Skin epidermis (tissue), 12 donors: ENCODE data around the gene ETS1.

ENCODE experiments used
- H3K27ac ChIP-seq, 21 experiments: fragments of 200-600 bp; sonication (generic) in 11 of 21; one replicate each; pipeline ENCODE4 v1.5.0; 2020; ENCODE audit warnings: mild to moderate bottlenecking in 3 of 21, inconsistent platforms in 2 of 21, moderate library complexity in 2 of 21
- H3K4me3 ChIP-seq, 7 experiments: fragments of 200-600 bp; sonication (generic) in 2 of 7; one replicate each; pipeline ENCODE4 v1.5.0; 2020; ENCODE audit warnings: inconsistent platforms in 2 of 7, mild to moderate bottlenecking in 2 of 7, moderate library complexity in 1 of 7

Gene ETS1

DNA sequence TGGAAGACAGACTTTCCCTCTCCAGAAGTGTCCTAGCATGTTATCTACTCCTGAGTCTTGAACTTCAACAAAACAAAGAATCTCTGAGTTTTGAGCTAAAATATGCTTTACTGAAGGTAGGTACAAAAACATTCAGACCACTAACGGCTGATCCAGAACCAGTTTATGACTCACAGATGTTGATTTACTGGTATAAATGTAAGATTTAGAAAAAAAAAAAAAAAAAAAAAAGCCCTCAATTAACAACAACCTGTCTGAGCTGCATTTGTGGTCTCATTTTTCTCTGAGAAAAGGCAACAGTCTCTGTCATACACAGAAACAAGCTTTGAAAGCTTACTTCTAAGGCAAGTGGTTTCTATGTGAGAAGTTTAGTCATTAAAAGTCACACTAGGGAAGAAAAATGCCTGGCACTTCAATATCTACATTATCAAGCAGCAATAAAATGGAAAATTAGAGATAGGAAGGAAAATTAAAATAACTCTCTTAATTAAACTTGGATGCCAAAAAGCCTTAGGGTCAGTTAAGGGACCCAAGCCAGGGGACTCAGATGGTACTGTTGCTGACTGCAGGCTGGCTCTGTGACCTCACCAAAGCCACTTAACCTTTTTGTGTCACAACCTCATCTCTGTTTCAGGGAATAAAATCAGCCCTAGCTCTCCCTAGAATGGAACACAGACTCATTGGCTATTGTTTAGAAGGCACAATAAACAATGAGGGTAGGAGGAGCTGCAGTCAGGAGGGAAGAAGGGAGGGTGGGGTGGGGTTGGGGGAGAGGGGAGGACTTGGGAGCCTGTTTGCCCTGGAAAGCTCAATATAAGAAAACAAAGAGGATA is 61.7 kb downstream of the ETS1 start:
- peak overlapping the region in 12 of 21 experiments; percentile 11 to 99 (median 66) for H3K27ac ChIP-seq

GRCh38 chr11:128524172-128524571 is 63.2 kb downstream of the ETS1 start:
- H3K27ac ChIP-seq: peak overlapping the region in 11 of 21 experiments; percentile 76 to 99 (median 96)
- no peak overlapping the region for H3K4me3 ChIP-seq

More for the DNA sequence above, 61.7 kb downstream of the ETS1 start:
- H3K4me3 ChIP-seq: no peak overlapping the region

GRCh38 chr11:128523641-128524040 is 63.7 kb downstream of the ETS1 start:
- H3K27ac ChIP-seq: peak overlapping the region in 17 of 21 experiments; percentile 88 to 99 (median 95)
- H3K4me3 ChIP-seq: no peak overlapping the region

- Histone ChIP-seq H3K4me3 (peak overlapping the region; percentile 42 to 90 (median 62)), H3K27ac (peak overlapping the region; percentile 2 to 99 (median 94))
These were observed 64.3 kb downstream of the ETS1 start for GRCh38 chr11:128522943-128523518.

GRCh38 chr11:128522055-128522942 is 65.1 kb downstream of the ETS1 start:
- Histone ChIP-seq H3K27ac (peak overlapping the region; percentile 71 to 99 (median 95)), H3K4me3 (peak overlapping the region; percentile 42 to 90 (median 62))

DNA sequence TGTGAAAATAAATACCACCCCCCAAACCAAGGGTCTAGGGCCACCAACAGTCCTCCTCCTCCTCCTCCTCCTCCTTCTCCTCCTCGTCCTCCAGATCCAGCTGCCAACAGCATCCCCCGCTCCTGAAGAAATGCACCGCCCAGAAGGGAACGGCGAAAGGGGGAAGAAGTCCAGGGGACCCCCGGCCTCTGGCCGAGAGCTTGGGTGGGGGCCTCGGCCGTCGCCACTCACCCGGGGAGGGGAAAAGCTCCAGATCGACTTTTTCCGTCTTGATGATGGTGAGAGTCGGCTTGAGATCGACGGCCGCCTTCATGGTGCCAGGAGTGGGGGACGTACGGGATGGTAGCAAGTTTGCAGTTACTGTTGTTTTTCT is 65.7 kb downstream of the ETS1 start:
- peak overlapping the region; percentile 71 to 99 (median 95) for H3K27ac ChIP-seq
- H3K4me3 ChIP-seq: peak overlapping the region; percentile 42 to 90 (median 62)

DNA sequence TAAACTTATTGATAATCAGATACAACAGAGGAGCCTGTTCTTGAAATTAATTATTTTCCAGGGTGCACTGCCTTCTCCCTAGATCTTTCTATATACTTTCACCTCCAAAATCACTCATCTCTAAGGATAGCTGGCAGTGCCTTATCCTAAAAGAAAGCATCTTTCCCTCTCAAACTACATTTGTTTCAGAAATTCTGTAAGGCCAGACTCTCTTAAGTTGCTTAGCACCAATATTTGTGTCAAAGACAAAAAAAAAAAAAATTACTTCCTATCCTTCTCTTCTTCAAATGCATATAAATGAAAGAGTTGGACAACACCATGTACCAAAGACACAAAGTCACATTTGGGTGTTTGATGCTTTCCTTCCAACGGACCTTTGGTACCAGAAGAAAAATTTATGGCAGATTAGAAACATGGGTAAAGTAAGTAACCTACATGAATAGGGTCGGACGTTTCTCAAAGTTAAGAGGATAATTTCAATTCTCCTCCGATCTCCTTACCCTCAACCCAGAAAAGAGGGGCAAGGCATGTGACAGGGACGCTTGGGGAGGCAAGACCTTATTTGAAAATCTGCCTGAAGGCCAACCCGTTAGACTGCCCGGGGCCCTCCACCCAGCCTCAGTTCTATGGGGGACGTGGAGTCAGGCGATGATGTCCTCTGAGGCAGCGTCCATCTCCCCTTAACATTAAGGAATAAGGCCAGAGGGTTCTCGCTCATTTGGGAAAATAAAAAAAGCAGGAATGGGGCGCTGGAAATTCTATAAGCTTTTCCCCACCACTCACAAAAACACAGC is 66.3 kb downstream of the ETS1 start:
- Histone ChIP-seq H3K4me3 (peak overlapping the region; percentile 42 to 90 (median 62)), H3K27ac (peak overlapping the region; percentile 71 to 99 (median 95))

GRCh38 chr11:128520206-128520887 is 67.0 kb downstream of the ETS1 start:
- Histone ChIP-seq H3K27ac (peak overlapping the region; percentile 7 to 99 (median 95)), H3K4me3 (peak overlapping the region; percentile 42 to 90 (median 62))

DNA sequence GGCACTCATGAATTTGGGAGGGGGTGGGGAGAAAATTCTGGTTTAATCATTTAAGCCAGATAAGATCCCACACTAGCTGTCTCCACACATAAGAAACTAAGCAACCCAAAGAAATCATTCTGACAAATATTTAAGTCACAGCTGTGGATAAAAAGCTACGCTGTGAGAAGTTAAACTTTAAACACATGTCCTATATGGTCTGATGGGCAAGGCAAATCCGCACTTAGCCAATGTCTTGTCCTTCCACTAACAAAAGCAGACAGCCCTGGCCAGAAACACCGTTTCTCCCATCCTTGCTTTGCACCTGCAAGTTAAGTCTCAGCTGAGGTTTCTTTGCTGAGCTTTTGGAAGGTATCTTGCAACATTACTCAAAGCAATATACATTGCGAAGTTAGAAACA is 68.0 kb downstream of the ETS1 start:
- H3K27ac ChIP-seq: peak overlapping the region in 17 of 21 experiments; percentile 22 to 99 (median 90)
- peak overlapping the region; percentile 42 to 90 (median 62) for H3K4me3 ChIP-seq

GRCh38 chr11:128518493-128519207 is 68.7 kb downstream of the ETS1 start:
- Histone ChIP-seq H3K27ac (peak overlapping the region in 17 of 21 experiments; percentile 22 to 99 (median 90)), H3K4me3 (peak overlapping the region; percentile 42 to 90 (median 62))

DNA sequence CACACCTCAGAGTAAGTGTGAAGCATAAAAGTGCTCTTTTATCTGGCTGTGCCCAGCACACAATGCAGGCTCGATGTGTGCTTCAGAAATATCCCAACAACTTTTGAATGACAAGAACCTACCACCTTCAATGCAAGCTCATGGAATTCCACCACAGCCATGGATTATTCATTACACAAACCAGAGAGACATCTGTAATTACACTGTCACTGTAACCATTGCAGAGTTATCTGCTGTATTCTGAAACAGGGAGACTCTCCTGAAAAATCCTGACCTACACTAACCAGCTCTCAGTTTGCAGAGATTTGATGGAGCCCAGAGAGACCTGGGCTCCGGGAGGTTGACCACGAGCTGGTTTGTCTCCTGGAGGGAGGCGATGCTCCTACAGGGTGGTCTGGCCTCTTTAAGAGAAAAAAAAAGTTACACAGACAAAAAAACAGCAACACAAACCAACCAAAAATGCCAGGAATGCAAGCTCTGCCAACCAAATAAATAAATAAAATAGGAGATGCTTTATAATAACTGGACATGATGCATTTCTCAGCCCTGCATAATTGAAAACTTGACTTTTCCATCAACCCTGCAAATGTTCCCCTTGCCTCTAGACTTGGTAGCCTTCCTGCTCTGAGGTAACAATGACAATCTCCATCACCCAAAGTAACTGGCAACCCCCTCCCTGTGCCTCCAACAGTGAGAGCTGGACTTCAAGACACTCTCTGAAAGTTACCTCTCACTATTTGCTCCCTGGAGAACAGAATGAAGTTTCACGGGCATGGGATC is 69.7 kb downstream of the ETS1 start:
- H3K4me3 ChIP-seq: peak overlapping the region; percentile 42 to 90 (median 62)
- H3K27ac ChIP-seq: peak overlapping the region in 16 of 21 experiments; percentile 15 to 99 (median 82)

DNA sequence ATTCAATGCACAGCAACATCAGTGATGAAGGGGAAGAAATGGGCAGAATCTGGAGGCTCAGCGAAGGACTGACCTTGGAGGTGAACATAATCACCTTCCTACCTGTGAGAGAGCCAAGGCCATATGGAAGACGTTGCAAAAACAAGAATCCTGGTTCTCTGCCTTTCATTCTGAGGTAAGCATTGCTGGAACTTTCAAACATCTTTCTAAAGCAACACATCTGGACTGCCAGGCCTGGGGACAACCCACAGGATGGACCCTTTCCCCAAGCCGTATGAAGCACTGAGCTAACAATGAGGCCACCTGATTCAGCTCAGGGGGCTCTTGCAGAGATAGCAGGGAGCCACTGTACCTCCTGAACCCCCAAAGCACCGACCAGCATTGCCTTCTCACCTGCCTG is 70.5 kb downstream of the ETS1 start:
- peak overlapping the region in 13 of 21 experiments; percentile 28 to 99 (median 90) for H3K27ac ChIP-seq
- H3K4me3 ChIP-seq: peak overlapping the region in 5 of 7 experiments; percentile 54 to 90 (median 63)

DNA sequence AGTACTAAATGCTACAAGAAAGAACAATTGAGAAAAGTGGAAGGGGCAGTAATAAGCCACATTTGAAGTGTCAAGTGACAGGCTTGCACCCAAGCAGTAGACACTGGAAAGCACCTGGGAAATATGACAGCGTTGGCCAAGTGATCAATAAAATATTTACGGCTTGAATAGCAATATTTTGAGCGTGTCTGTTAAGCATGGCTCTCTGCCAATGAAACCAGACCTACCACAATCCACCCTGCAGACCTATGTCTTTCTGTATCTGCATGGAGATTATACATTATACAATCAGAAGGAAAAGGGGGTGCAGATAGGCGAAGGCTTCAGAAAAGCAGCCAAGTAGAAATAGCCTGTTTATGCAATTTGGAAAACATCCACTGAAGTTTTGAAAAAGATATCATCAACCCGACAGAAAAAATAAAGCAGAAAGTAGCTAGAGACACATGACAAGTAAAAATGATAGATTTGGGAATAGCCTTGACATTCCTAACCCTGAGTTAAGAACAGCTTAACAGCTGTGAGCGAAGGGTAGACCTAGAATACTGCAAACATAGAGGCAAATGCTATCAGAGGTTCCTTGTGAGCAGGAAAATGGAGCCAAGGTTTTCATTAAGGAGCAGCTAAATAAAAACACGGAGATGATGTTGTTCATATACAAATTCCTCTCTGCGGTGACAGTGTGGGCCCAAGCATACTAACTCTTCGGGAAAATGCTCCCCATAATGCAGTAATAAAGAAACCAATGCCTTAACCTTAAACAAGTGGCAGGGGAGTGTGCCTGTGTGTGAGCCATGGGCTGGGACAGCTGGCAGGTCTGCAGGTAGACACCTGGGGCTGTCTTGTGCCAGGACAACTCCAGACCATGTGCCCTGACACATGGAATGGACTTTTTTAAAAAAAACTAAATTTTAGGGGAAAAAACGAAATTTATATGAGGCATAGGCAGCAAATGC is 71.3 kb downstream of the ETS1 start:
- Histone ChIP-seq H3K4me3 (peak overlapping the region in 4 of 7 experiments; percentile 54 to 90 (median 70)), H3K27ac (peak overlapping the region in 12 of 21 experiments; percentile 3 to 99 (median 66))

DNA sequence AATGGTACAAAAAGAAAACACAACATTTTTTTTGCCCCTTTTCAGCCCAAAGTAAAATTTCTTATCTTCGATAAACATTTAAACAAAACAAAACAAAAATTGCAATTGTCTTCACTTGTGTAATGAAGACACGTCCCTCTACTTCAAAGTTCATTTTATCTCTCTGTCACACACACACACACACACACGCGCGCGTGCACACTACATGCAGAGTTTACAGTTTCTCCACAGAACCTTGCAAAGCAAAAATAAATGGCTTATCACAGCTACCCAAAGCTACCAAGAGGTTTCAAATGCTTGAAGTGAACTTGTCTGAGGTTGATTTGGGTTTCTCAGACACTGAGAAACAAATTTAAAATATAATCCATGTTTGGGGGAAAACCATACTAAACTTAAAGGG is 72.3 kb downstream of the ETS1 start:
- H3K27ac ChIP-seq: peak overlapping the region in 7 of 21 experiments; percentile 10 to 99 (median 74)
- peak overlapping the region in 4 of 7 experiments; percentile 54 to 90 (median 70) for H3K4me3 ChIP-seq

DNA sequence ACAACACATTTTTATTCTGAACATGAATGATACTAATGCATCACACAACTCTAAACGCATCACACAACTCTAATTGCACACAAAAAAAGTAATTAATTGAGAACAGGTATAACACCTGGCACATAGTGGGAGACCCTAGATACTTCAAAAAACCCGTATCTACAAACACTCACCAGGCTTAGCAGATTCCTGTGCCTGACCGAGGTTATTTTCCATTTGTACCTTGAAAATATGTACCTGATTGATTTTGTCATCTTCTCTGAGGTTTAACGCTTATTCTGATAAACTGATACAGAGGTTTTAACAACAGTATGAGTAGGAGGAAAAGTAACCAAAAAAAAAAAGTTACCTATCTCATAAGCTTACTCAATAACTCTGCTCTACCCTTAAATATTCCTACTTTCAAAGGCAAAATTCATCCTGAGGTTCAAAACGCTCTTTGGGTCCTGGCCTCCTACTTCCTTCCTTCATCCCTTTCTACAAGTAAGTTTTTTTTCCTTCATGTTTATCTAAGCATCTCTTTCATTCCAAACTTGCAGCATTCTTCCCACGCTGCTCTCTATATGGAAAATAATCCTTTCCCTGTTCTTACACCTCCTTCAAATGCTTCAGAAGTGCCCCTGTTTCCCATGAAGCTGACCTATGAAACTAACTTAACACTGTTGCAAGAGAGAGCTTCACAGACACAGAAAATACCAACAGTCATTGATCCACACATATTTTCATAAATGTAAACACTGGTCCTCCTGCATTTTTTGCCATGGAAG is 73.3 kb downstream of the ETS1 start:
- Histone ChIP-seq H3K4me3 (peak overlapping the region in 1 of 7 experiments; percentile 8), H3K27ac (peak overlapping the region in 6 of 21 experiments; percentile 2 to 99 (median 66))
